Right atrium auricular region (tissue), 2 donors: ENCODE results near the gene COL25A1. TPM values are rescaled to one million over a fixed set of nuclear protein-coding genes. Genes with fewer than 3 reads are reported as not detected.

Source experiments
- DNase-seq: peaks from one replicate; pipeline ENCODE4 v3.0.0-alpha.2; 2019; ENCODE audit warnings: low spot score
- H3K27ac ChIP-seq, 2 donors: fragments of 200-600 bp; sonication (generic); 1 replicate in 1 of 2; 2 replicates in 1 of 2; pipeline ENCODE4 v1.5.1; 2016 to 2019
- H3K27me3 ChIP-seq, 2 donors: fragments of 200-600 bp; sonication (generic); one replicate each; pipeline versions ENCODE4 v1.5.1 to v1.6.0; 2017 to 2019
- H3K36me3 ChIP-seq: fragments of 200-600 bp; sonication (generic); one replicate; pipeline ENCODE4 v1.5.1; 2016
- H3K4me1 ChIP-seq, 2 donors: fragments of 200-600 bp; sonication (generic); one replicate each; pipeline versions ENCODE4 v1.5.1 to v1.6.0; 2017 to 2019
- H3K4me3 ChIP-seq, 2 donors: fragments of 200-600 bp; sonication (generic); 1 replicate in 1 of 2; 2 replicates in 1 of 2; pipeline ENCODE4 v1.5.1; 2017 to 2019; ENCODE audit warnings: mild to moderate bottlenecking in 1 of 2, moderate library complexity in 1 of 2
- H3K9me3 ChIP-seq, 2 donors: fragments of 200-600 bp; sonication (generic); one replicate each; pipeline ENCODE4 v1.5.1; 2019
- CTCF ChIP-seq, 2 donors: fragments of 200-600 bp; sonication (generic); IDR thresholded peaks; one replicate each; pipeline ENCODE4 v1.5.1; 2019; ENCODE audit warnings: antibody characterized with exemption in 2 of 2
- total RNA-seq, 2 donors: library from RNA; depleted of rRNA; stranded (reverse); fragments of >200 nt; gene quantifications; one replicate each; pipeline ENCODE4 v1.1.0, GENCODE V29; 2016

Gene COL25A1
- total RNA-seq, 2 donors from 2014 or later = 0.26 to 0.59 TPM

DNA sequence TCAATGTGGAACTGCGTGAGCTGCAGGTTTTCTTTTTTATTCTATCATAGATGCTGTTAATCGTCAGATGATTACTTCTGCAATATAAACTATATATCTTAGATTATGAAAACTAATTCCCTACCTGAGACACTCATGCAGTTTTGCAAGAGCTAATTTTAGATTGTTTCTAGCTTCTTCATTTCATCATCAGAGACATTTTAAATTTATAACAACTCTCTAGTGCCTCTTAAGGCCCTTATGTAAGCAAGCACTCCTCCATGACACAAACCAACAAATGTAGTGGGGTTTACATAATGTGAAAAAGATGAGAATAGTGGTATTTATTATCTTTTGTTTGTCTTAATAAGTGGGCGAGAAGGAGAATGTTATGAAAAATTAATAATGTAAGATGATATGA is 369.4 kb downstream of the COL25A1 start:
- no peak for DNase-seq
- TF ChIP-seq CTCF (IDR thresholded peaks at IDR 0.05) = no peak
- Histone ChIP-seq H3K4me3 (no peak overlapping the region), H3K27me3 (no peaks in the 10 kb centered on the region), H3K9me3 (no peaks in the 10 kb centered on the region), H3K36me3 (no peaks in the 10 kb centered on the region), H3K27ac (no peak overlapping the region), H3K4me1 (no peaks in the 10 kb centered on the region)

GRCh38 chr4:108931926-108932325 is 370.5 kb downstream of the COL25A1 start:
- no peaks in the 10 kb centered on the region for H3K36me3 ChIP-seq
- no peak overlapping the region for H3K4me3 ChIP-seq
- H3K27me3 ChIP-seq = no peaks in the 10 kb centered on the region
- DNase-seq = no peak
- no peaks in the 10 kb centered on the region for H3K4me1 ChIP-seq
- no peak for TF ChIP-seq CTCF (IDR thresholded peaks at IDR 0.05)
- H3K9me3 ChIP-seq = no peaks in the 10 kb centered on the region
- H3K27ac ChIP-seq = no peak overlapping the region

GRCh38 chr4:108930186-108930585 is 372.3 kb downstream of the COL25A1 start:
- Histone ChIP-seq H3K9me3 (no peaks in the 10 kb centered on the region), H3K36me3 (no peaks in the 10 kb centered on the region), H3K27ac (no peak overlapping the region), H3K4me1 (no peaks in the 10 kb centered on the region), H3K27me3 (no peaks in the 10 kb centered on the region), H3K4me3 (no peak overlapping the region)
- no peak for DNase-seq
- no peak for TF ChIP-seq CTCF (IDR thresholded peaks at IDR 0.05)

DNA sequence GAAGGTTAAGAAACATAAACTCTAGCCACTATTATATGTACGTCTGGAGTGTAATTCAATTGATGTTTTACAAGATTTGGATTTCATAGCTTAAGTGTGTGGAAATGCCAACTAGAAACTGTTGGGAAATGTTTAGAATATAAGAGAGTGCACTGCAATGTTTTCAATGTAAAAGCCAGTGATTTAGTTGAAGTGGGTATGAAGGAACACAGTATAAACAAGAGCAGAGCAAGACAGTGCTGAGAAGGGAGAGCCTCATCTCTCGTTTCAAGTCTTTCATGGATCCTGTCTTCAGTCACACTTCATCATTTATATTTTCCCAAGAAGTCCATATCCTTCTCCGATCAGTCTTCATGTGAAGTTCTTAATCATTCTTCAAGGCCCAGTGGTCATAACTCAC is 375.7 kb downstream of the COL25A1 start:
- H3K9me3 ChIP-seq = no peaks in the 10 kb centered on the region
- H3K4me3 ChIP-seq = no peak overlapping the region
- no peaks in the 10 kb centered on the region for H3K4me1 ChIP-seq
- TF ChIP-seq CTCF (IDR thresholded peaks at IDR 0.05) = no peak
- DNase-seq = no peak
- no peaks in the 10 kb centered on the region for H3K36me3 ChIP-seq
- H3K27me3 ChIP-seq = no peaks in the 10 kb centered on the region
- no peak overlapping the region for H3K27ac ChIP-seq

GRCh38 chr4:108926061-108926460 is 376.4 kb downstream of the COL25A1 start:
- H3K36me3 ChIP-seq = no peaks in the 10 kb centered on the region
- no peaks in the 10 kb centered on the region for H3K9me3 ChIP-seq
- no peaks in the 10 kb centered on the region for H3K4me1 ChIP-seq
- no peak overlapping the region for H3K4me3 ChIP-seq
- no peak for TF ChIP-seq CTCF (IDR thresholded peaks at IDR 0.05)
- H3K27me3 ChIP-seq = no peaks in the 10 kb centered on the region
- H3K27ac ChIP-seq = no peak overlapping the region
- no peak for DNase-seq

- Histone ChIP-seq H3K4me1 (no peaks in the 10 kb centered on the region), H3K9me3 (no peaks in the 10 kb centered on the region), H3K4me3 (no peak overlapping the region), H3K27me3 (no peaks in the 10 kb centered on the region), H3K36me3 (no peaks in the 10 kb centered on the region), H3K27ac (no peak overlapping the region)
- no peak for TF ChIP-seq CTCF (IDR thresholded peaks at IDR 0.05)
- no peak for DNase-seq
Measured at GRCh38 chr4:108922191-108922590, 380.3 kb downstream of the COL25A1 start.
